ENCODE measurements around the gene KCNE4.

Gene KCNE4

DNA sequence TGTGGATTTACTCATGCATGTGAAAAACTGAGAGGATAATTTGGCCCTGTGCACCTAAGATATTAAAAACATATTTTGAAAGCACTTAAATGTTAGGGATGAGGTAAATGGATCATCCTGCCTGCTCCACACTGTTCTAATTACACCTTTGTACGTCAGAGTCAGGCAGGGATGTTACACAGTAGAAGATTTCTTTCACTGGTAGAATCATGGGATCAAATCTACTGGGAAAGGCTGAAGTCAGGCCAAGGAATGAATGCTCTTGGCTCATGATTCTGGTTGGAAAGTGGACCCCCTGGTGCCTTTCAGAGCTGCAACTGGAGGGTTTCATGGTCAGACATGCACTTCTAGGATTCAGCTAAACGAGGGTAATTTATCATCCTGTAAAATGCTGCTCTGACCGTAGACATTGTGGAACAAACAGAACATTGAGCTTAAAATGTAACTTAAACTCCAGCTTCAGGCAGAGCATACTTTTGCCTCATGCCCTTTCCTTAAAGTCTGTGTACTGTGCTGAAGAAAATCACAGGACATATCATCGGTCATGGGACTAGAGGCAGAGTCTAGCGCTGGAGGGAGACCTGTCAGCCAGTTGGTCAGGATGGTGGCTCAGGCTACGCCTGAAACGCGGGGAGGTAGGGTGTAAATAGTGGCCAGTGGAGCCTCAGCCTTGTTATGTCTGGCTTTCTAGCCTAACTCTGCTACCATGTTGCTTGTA lies 4.9 kb downstream of the KCNE4 start:
- TF ChIP-seq, protein P1, sequence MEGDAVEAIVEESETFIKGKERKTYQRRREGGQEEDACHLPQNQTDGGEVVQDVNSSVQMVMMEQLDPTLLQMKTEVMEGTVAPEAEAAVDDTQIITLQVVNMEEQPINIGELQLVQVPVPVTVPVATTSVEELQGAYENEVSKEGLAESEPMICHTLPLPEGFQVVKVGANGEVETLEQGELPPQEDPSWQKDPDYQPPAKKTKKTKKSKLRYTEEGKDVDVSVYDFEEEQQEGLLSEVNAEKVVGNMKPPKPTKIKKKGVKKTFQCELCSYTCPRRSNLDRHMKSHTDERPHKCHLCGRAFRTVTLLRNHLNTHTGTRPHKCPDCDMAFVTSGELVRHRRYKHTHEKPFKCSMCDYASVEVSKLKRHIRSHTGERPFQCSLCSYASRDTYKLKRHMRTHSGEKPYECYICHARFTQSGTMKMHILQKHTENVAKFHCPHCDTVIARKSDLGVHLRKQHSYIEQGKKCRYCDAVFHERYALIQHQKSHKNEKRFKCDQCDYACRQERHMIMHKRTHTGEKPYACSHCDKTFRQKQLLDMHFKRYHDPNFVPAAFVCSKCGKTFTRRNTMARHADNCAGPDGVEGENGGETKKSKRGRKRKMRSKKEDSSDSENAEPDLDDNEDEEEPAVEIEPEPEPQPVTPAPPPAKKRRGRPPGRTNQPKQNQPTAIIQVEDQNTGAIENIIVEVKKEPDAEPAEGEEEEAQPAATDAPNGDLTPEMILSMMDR (IDR thresholded peaks at IDR 0.05; ENCODE audit: borderline replicate concordance, insufficient read depth, low read depth, low read length), result no peak
- no peak overlapping the region for H3K4me3 ChIP-seq (ENCODE audit: low read depth, low read length)

DNA sequence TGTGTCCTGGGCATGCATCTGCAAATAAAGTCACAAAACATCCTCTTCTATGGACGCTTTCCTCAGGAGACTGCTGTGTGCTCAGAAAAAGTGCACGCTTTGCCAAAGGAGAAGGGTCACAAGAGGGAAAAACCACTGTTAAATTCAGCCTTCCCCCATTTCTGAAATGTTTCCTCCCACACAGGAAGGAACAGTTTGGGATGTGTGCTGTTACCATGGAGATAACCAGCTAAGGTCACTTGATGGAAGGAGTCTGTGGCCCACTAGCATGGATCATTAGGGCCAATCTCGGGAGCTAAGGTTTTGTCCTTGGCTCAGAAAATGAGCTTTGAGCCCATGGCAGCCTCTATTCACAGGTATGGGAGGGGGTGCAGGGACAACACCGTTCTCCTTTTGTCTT lies 5.6 kb downstream of the KCNE4 start:
- no peak overlapping the region for H3K4me3 ChIP-seq (ENCODE audit: low read depth, low read length)
- TF ChIP-seq, protein P1 (IDR thresholded peaks at IDR 0.05; ENCODE audit: borderline replicate concordance, insufficient read depth, low read depth, low read length), result no peak

DNA sequence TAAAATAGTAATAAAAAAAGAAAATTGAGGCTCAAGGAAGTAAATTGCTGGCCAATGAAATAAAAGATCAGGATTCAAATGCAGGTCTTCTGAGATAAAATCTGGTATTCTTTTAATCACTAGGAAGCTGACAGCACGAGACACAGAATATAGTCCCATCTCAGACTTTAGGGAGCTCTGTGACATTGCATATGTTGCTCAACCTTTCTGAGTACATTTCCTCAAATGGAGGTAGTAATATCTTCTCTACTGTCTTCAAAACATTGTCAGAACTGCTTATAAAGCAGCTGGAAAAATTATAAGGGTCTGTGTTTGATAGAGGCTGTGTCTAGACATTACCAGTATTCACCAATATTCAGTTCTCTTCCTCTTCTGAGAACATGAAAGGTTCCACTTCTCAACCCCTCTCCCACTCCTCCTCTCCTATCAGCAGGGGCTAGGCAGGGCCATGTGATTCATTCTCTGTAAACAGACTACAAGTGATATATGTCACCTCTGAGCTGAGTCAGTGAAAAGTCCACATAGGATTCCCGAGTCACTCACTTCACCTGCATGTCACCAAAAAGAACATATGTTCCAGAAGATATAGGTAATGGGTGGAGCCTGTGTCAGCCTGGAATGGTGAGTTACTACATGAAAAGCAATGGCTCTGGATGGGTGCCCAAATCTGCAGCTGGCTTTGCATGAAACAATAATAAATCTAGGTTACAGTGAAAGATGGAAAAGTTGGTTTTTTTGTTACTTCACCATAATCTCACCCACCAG lies 7.1 kb downstream of the KCNE4 start:
- H3K4me3 ChIP-seq (ENCODE audit: low read depth, low read length), result no peak overlapping the region
- TF ChIP-seq, protein P1 (IDR thresholded peaks at IDR 0.05; ENCODE audit: borderline replicate concordance, insufficient read depth, low read depth, low read length), result no peak

DNA sequence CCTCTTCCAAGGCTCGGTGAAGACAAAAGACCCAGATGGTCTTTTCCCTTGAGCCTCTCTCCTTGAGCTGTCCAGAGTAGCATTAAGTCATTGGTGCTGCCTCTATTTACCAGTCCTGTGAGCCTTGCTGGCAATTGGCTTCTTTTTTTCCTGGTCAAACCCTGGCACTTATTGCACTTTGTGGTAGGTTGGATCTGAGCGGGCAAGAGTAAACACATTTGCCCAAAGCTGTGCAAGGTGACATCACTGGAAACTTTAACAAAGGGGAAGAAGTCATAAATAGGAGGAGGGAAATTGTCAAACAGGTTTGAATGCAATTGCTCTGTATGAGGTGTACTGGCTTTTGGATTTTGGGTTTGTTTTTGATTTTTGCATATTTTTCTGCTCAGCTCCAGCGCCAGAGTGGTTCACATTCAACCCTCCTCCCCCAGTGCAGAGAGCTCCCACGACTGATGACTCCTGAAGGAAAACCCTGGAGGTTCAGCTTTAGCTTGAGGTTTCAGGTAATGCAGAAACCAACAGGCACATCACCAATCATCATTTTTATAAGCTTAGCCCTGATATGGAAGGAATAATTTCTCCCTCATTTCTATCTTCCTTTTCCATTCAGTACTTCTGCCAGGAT lies 8.3 kb downstream of the KCNE4 start:
- TF ChIP-seq, protein P1 (IDR thresholded peaks at IDR 0.05; ENCODE audit: borderline replicate concordance, insufficient read depth, low read depth, low read length), result no peak
- H3K4me3 ChIP-seq (ENCODE audit: low read depth, low read length), result no peak overlapping the region

DNA sequence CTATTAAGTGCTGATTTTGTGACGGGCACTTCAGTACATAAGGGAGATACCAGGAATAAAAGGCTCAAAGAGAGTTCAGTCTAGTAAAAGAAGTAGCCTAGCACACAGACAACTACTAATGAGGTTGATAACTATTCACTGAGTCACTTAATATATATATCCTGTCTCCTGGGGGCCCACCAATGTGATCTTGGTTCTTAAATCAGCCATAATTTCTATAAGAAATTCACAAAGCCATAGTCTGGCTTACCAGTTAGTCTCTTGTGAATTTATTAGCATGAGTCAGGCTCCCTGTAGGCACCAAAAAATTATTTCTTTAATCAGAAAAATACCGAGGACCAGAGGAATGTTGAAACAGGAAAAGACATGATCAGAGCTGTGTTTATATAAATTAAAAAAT lies 10.4 kb downstream of the KCNE4 start:
- TF ChIP-seq, protein P1 (IDR thresholded peaks at IDR 0.05; ENCODE audit: borderline replicate concordance, insufficient read depth, low read depth, low read length), result no peak

DNA sequence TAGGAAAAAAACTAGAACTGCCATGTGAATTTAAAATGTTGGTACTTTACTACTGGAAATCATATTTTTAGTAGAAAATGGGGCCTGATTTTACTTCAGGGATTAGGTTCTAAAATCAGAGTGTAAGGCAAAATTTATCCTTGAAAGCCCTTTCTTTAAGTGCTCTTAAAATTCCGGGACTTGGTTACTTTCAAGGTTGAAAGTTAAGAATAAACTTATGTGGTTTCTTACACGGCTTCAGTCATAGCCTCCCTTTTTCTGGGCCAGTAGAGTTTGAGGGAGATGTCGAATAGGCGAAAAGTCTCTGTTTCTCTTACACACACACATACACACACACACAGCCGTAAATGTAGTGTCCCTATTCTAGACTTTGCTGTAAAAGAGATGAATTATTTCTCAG lies 13.1 kb downstream of the KCNE4 start:
- TF ChIP-seq, protein P1 (IDR thresholded peaks at IDR 0.05; ENCODE audit: borderline replicate concordance, insufficient read depth, low read depth, low read length), result no peak
- no peak overlapping the region for H3K4me3 ChIP-seq (ENCODE audit: low read depth, low read length)

More for the DNA sequence above, 10.4 kb downstream of the KCNE4 start:
- H3K4me3 ChIP-seq (ENCODE audit: low read depth, low read length), result no peak overlapping the region

Data from GM12875 (cell line).